ENCODE data around the gene VIPR1.

Gene VIPR1

DNA sequence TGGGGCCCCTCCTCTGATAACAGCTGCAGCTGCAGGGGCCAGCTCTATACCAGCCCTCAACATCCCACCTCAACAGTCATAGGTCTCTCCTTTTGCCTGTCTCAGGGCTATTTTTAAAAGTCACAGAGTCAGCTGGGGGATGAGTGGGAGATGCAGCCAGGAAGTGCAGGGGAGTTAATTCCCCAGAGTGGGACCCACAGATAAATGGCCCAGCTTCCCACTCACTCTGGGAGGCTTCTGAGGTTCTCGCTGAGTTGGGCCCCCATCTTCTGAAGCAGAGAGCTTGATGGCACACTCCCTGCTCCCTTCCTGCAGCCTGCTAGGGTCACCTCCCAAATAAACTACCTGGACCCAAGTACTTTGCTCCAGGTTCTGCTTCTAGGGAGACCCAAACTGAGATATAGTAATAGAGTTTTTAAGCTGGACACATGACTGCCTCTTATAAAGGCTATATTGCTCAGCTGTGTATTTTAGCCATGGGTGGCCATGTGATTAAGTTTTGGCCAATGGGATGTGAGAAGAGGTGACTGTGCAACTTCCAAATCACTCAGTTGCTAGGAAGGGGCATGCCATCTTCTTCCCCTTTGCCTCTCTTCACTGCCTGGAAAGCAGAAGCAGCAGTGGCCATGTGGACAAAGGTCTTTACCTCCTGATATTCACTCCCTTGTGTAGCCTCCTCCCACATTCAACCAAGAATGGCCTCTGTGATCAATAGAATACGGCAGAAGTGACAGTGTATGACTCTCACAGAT, 15.5 kb upstream of the VIPR1 start:
- DNase-seq (ENCODE audit: low read depth in 1 of 2, low spot score in 1 of 2) = no peak
- TF ChIP-seq JUND (IDR thresholded peaks at IDR 0.05; ENCODE audit: low read depth) = no peak
- in situ Hi-C loops (cut with HindIII; ENCODE audit: low pct_unique_long_range_greater_than_20kb, low sequenced_read_pairs) = no loop called here

DNA sequence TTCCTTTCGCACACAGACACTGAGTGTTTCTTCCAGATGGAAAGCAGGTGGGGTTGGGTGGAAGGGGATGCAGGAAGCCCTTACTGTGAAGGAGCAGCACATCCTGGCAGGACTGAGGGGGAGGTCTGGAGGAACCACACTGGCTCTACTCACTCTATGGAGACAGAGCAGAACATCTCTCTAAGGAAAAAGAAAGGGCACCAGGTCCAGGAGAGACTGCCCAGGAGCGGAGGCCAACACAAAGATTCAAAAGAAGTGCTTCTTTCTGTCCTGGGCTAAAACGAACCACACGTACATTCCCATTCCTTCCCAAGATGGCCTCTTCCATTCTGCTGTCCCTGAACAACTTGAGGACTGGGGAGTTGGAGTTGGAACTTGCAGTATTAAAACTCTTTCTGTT, 13.8 kb upstream of the VIPR1 start:
- no peak for TF ChIP-seq JUND (IDR thresholded peaks at IDR 0.05; ENCODE audit: low read depth)
- no peak for DNase-seq (ENCODE audit: low read depth in 1 of 2, low spot score in 1 of 2)

GRCh38 chr3:42489116-42489936, 13.1 kb upstream of the VIPR1 start:
- TF ChIP-seq JUND (IDR thresholded peaks at IDR 0.05; ENCODE audit: low read depth) = peak; percentile 70
- DNase-seq (ENCODE audit: low read depth in 1 of 2, low spot score in 1 of 2) = peak; percentile 48 to 95
- in situ Hi-C loops (cut with HindIII; ENCODE audit: low pct_unique_long_range_greater_than_20kb, low sequenced_read_pairs) = no loop called here

More for the DNA sequence above, 13.8 kb upstream of the VIPR1 start:
- in situ Hi-C loops (cut with HindIII; ENCODE audit: low pct_unique_long_range_greater_than_20kb, low sequenced_read_pairs) = no loop called here

DNA sequence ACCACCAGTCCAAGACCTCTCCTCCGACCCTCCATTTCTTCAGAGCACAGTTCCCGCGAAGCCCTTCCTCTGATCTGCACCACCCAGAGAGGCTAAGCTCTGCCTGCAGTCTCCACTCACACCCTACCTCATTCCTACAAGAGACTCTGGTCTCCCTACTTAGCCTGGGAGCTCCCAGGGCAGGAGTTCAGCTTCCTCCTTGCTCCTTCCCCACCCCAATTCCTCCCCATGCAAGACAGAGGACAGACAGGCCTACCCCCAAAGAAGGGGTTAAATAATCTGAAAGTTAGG, 12.6 kb upstream of the VIPR1 start:
- TF ChIP-seq JUND (IDR thresholded peaks at IDR 0.05; ENCODE audit: low read depth) = no peak
- in situ Hi-C loops (cut with HindIII; ENCODE audit: low pct_unique_long_range_greater_than_20kb, low sequenced_read_pairs) = no loop called here
- no peak for DNase-seq (ENCODE audit: low read depth in 1 of 2, low spot score in 1 of 2)

DNA sequence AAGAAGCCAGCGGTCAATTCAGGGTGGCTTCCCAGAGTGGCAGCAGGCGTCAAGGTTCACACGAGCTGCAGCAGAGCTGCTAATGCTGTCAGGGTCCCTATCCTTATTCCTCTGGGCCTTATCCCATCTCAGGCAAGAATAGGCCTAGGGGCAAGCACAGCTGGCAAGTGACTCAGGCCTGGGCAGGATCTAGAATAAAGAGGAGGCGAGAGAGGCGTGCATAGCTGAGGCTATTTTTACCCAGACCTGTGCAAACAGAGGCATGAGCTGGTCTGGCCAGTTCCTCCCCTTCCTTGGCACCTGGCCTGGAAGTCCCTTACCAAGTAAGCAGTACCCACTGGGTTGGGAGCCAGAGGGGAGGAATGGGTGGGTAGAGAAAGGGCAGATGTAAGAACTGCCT, 12.2 kb upstream of the VIPR1 start:
- peak; percentile 77 for TF ChIP-seq JUND (IDR thresholded peaks at IDR 0.05; ENCODE audit: low read depth)
- in situ Hi-C loops (cut with HindIII; ENCODE audit: low pct_unique_long_range_greater_than_20kb, low sequenced_read_pairs) = no loop called here
- DNase-seq (ENCODE audit: low read depth in 1 of 2, low spot score in 1 of 2) = peak; percentile 55 to 98

DNA sequence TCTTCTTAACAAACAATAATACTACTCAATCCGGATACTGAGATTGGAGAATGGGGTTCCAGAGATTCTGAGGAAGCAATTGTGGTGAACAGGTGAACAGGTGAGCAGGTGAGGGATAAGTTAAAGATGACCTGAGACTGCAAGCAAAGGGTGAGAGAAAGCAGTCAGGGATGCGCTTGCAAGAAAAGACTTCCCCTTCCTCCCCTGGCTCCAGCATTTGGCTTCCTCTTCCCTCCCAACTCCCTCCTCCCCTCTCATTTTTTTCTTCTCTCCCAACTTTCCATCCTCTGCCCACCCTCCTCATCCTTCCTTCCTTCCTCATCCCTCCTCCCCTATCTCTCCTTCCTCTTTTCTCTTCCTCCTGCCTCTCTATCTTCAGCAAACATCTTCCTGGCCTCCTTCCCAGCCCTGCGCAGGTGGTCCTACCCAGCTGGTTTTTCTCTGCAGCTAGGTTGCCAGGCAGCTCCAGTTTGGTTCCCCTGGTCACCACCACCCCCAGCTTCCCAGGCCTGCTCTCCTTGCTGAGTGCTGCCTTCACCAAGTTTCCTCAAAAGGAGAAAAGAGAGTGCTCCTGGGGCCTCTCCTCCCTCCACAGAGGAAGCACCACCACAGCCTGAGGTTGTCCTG, 10.4 kb upstream of the VIPR1 start:
- peak in 1 of 2 experiments; percentile 59 for DNase-seq (ENCODE audit: low read depth in 1 of 2, low spot score in 1 of 2)
- TF ChIP-seq JUND (IDR thresholded peaks at IDR 0.05; ENCODE audit: low read depth) = no peak
- in situ Hi-C loops (cut with HindIII; ENCODE audit: low pct_unique_long_range_greater_than_20kb, low sequenced_read_pairs) = no loop called here

- DNase-seq (ENCODE audit: low read depth in 1 of 2, low spot score in 1 of 2) = no peak
- TF ChIP-seq JUND (IDR thresholded peaks at IDR 0.05; ENCODE audit: low read depth) = no peak
- in situ Hi-C loops (cut with HindIII; ENCODE audit: low pct_unique_long_range_greater_than_20kb, low sequenced_read_pairs) = no loop called here
Measured at GRCh38 chr3:42492508-42493080, 9.8 kb upstream of the VIPR1 start.

GRCh38 chr3:42493126-42493797, 9.2 kb upstream of the VIPR1 start:
- DNase-seq (ENCODE audit: low read depth in 1 of 2, low spot score in 1 of 2) = no peak
- TF ChIP-seq JUND (IDR thresholded peaks at IDR 0.05; ENCODE audit: low read depth) = no peak
- in situ Hi-C loops (cut with HindIII; ENCODE audit: low pct_unique_long_range_greater_than_20kb, low sequenced_read_pairs) = no loop called here

GRCh38 chr3:42493798-42494151, 8.7 kb upstream of the VIPR1 start:
- TF ChIP-seq JUND (IDR thresholded peaks at IDR 0.05; ENCODE audit: low read depth) = no peak
- in situ Hi-C loops (cut with HindIII; ENCODE audit: low pct_unique_long_range_greater_than_20kb, low sequenced_read_pairs) = no loop called here
- no peak for DNase-seq (ENCODE audit: low read depth in 1 of 2, low spot score in 1 of 2)

DNA sequence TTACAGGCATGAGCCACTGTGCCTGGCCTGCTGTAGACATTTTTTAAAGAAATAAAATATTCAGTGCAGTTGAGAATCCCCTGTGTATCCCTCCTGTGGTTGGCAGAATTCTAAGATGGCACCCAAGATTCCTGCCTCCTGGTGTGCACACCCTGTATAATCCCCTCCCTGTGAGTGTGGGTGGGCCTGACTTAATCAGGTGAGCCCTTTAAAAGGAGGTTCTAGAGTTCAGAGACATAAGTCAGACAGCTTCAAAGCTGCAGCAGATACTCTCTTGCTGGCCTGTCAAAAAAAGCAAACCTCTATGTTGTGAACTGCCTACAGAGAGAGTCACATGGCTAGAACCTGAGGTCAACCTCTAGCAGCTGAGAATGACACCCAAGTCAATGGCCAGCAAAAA, 7.0 kb upstream of the VIPR1 start:
- TF ChIP-seq JUND (IDR thresholded peaks at IDR 0.05; ENCODE audit: low read depth) = no peak
- in situ Hi-C loops (cut with HindIII; ENCODE audit: low pct_unique_long_range_greater_than_20kb, low sequenced_read_pairs) = no loop called here
- no peak for DNase-seq (ENCODE audit: low read depth in 1 of 2, low spot score in 1 of 2)

DNA sequence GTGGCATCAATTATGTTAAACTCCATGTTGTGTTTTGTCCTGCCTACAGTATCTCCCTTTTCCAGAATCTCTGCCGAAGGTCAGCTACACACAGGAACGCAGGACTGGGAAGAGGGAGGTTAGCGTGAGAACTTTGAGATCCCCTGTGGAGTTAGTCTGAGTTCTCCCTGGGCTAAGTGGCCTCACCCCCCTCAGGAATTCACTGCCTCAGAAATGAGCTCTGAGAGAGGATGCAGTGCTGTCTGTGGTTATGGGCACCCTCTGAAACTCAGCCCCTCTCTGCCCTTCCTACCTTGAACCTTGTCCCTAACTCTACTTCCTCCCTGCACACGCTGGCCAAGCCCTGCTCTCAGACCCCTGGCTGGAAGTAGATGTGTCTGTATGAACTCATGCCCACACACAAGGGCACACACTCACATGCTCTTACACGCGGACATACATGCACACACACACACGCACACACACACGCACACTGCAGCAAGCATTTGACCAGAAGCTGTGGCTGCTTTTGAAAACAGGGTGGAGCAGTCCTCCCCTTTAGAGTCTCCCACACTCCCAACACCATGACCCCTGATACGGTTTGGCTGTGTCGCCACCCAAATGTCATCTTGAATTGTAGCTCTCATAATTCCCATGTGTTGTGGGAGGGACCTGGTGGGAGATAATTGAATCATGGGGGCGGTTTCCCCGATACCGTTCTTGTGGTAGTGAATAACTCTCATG, 5.3 kb upstream of the VIPR1 start:
- peak; percentile 37 to 74 for DNase-seq (ENCODE audit: low read depth in 1 of 2, low spot score in 1 of 2)
- in situ Hi-C loops (cut with HindIII; ENCODE audit: low pct_unique_long_range_greater_than_20kb, low sequenced_read_pairs) = no loop called here
- no peak for TF ChIP-seq JUND (IDR thresholded peaks at IDR 0.05; ENCODE audit: low read depth)

- no peak for TF ChIP-seq JUND (IDR thresholded peaks at IDR 0.05; ENCODE audit: low read depth)
- in situ Hi-C loops (cut with HindIII; ENCODE audit: low pct_unique_long_range_greater_than_20kb, low sequenced_read_pairs) = no loop called here
- DNase-seq (ENCODE audit: low read depth in 1 of 2, low spot score in 1 of 2) = no peak
Measured at GRCh38 chr3:42498034-42498433, 4.4 kb upstream of the VIPR1 start.
